Ascending aorta (tissue), 2 donors: ENCODE measurements around the gene SHB. TPM values are rescaled to one million over a fixed set of nuclear protein-coding genes. Genes with fewer than 3 reads are reported as not detected.

ENCODE experiments used
- DNase-seq, 2 donors: peaks; one replicate each; pipeline ENCODE4 v3.0.0-alpha.2; 2019; ENCODE audit warnings: low spot score in 2 of 2
- H3K27ac ChIP-seq, 2 donors: fragments of 200-600 bp; sonication (generic); one replicate each; pipeline ENCODE4 v1.5.1; 2016 to 2017; ENCODE audit warnings: mild to moderate bottlenecking in 1 of 2
- H3K27me3 ChIP-seq: fragments of 200-600 bp; sonication (generic); one replicate; pipeline ENCODE4 v1.5.1; 2017
- H3K36me3 ChIP-seq, 2 donors: fragments of 200-600 bp; sonication (generic); one replicate each; pipeline ENCODE4 v1.5.1; 2016
- H3K4me1 ChIP-seq, 2 donors: fragments of 200-600 bp; sonication (generic); one replicate each; pipeline ENCODE4 v1.5.1; 2016 to 2017; ENCODE audit warnings: mild to moderate bottlenecking in 1 of 2
- H3K4me3 ChIP-seq, 2 donors: fragments of 200-600 bp; sonication (generic); one replicate each; pipeline ENCODE4 v1.5.1; 2016 to 2017; ENCODE audit warnings: mild to moderate bottlenecking in 1 of 2
- H3K9me3 ChIP-seq, 2 donors: fragments of 200-600 bp; sonication (generic); one replicate each; pipeline ENCODE4 v1.5.1; 2016
- intact Hi-C: fragments of 100-400 bp; cut with DNase I; formaldehyde crosslinking; loops from one replicate; pipeline ENCODE4 v1.15.1; 2023
- total RNA-seq: library from RNA; depleted of rRNA; stranded (reverse); fragments of >200 nt; gene quantifications from one replicate; pipeline ENCODE4 v1.1.0, GENCODE V29; 2016
- TF ChIP-seq, protein P1 (sequence below), 3 experiments: fragments of 200-600 bp in 2 of 3; fragments of 450-650 bp in 1 of 3; sonication (generic) in 2 of 3; IDR thresholded peaks; one replicate each; pipeline ENCODE4 v1.5.1; 2016 to 2019; ENCODE audit warnings: antibody characterized with exemption in 3 of 3, mild to moderate bottlenecking in 1 of 3, moderate library complexity in 1 of 3

Gene SHB
- total RNA-seq, 1 donor from 2014 or later: 77.8 TPM

DNA sequence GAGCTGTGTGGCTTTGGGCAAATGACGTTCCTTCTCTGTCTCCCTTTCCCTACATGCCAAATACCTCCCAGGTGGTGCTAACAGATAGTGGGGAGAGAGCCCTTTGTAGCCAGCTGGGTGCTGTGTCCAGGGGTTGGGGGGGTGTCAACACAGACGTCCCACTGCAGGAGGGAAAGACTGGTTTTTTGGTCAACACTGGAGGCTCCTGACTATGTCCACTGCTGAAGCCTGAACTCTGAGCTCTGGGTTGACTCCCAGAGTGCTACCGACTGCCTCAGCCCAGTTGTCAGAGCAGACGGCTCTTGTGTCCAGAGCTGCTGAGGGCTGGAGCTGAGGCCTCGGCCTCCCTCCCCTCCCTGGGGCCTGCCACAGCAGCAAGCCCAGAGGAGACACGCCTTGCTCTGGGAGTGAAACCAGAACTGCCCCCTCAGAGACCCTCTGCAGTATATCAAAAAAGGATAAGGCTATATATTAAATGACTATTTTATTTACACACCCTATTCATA lies 150.3 kb downstream of the SHB start:
- Histone ChIP-seq H3K4me3 (no peak overlapping the region), H3K27me3 (no peaks in the 10 kb centered on the region), H3K4me1 (peaks cover 0 to 2% of the 10 kb centered on the region in 2 donors), H3K27ac (no peak overlapping the region), H3K36me3 (peaks cover 18 to 21% of the 10 kb centered on the region in 2 donors), H3K9me3 (no peaks in the 10 kb centered on the region)
- TF ChIP-seq, protein P1, sequence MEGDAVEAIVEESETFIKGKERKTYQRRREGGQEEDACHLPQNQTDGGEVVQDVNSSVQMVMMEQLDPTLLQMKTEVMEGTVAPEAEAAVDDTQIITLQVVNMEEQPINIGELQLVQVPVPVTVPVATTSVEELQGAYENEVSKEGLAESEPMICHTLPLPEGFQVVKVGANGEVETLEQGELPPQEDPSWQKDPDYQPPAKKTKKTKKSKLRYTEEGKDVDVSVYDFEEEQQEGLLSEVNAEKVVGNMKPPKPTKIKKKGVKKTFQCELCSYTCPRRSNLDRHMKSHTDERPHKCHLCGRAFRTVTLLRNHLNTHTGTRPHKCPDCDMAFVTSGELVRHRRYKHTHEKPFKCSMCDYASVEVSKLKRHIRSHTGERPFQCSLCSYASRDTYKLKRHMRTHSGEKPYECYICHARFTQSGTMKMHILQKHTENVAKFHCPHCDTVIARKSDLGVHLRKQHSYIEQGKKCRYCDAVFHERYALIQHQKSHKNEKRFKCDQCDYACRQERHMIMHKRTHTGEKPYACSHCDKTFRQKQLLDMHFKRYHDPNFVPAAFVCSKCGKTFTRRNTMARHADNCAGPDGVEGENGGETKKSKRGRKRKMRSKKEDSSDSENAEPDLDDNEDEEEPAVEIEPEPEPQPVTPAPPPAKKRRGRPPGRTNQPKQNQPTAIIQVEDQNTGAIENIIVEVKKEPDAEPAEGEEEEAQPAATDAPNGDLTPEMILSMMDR (IDR thresholded peaks at IDR 0.05): no peak
- DNase-seq: no peak
- intact Hi-C loops: no loop called here

DNA sequence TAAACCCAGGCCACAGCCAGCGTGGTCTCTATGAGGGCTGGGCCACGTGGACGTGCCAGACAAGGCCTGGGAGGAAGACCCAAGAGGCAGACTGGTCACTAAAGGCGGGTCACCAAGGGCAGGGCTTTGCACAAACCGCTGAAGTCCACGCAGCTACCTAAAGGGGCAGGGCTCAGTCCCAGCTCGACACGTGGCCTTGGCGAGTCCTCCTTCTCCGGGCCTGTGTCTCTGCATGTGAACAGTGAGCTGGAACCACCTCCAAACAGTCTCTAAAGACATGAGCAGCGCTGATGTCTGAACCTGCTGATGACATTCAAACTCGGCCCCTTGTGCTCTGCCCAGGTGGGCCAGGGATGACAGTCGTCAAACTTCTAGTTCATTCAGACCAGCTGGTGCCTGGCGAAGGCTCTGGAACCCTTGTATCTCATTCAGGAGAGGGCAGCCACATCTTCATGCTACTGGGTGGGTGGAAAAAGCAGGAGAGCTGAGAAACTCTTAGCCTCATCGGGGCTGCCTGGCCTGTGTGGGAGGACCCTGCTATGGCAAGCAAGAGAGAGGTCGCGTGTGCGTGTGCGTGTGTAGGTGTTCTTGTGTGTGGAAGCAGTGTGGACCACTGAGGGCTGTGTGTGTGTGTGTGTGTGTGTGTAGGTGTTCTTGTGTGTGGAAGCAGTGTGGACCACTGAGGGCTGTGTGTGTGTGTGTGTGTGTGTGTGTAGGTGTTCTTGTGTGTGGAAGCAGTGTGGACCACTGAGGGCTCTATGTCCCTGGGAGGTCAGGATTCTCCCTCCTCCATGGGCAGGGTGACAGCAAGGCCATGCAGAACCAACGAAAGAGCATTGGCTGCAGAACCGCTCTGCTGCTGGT lies 151.0 kb downstream of the SHB start:
- TF ChIP-seq, protein P1 (IDR thresholded peaks at IDR 0.05): no peak
- Histone ChIP-seq H3K9me3 (no peaks in the 10 kb centered on the region), H3K36me3 (peaks cover 18 to 21% of the 10 kb centered on the region in 2 donors), H3K27me3 (no peaks in the 10 kb centered on the region), H3K27ac (peak overlapping the region in 1 of 2 donors; percentile 49), H3K4me3 (no peak overlapping the region), H3K4me1 (peaks cover 0 to 2% of the 10 kb centered on the region in 2 donors)
- intact Hi-C loops: no loop called here
- no peak for DNase-seq

DNA sequence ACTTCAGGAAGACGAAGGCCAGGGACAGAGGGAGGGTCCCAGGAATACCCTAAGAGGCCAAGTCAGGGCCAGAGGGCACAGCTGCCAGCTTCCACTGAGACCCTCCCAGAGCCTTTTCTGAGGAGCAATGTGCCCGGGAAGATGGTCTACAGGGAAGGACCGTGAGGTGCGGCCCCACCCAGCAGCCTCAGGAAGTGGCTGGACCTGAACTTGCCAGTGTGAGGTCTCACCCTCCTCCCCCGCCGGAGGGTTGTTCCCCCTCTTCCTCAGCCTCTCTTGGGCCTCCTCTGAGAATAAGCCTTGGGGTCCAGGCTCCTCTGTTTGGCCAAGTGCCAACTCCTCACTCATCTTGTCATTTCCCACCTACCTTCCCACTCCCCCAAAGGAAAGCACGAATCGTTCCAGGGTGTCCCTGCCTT lies 151.7 kb downstream of the SHB start:
- peaks cover 18 to 21% of the 10 kb centered on the region in 2 donors for H3K36me3 ChIP-seq
- no peak overlapping the region for H3K4me3 ChIP-seq
- no peak for DNase-seq
- H3K4me1 ChIP-seq: peaks cover 0 to 2% of the 10 kb centered on the region in 2 donors
- H3K9me3 ChIP-seq: no peaks in the 10 kb centered on the region
- H3K27me3 ChIP-seq: no peaks in the 10 kb centered on the region
- TF ChIP-seq, protein P1 (IDR thresholded peaks at IDR 0.05): no peak
- H3K27ac ChIP-seq: peak overlapping the region in 1 of 2 donors; percentile 49
- intact Hi-C loops: no loop called here

DNA sequence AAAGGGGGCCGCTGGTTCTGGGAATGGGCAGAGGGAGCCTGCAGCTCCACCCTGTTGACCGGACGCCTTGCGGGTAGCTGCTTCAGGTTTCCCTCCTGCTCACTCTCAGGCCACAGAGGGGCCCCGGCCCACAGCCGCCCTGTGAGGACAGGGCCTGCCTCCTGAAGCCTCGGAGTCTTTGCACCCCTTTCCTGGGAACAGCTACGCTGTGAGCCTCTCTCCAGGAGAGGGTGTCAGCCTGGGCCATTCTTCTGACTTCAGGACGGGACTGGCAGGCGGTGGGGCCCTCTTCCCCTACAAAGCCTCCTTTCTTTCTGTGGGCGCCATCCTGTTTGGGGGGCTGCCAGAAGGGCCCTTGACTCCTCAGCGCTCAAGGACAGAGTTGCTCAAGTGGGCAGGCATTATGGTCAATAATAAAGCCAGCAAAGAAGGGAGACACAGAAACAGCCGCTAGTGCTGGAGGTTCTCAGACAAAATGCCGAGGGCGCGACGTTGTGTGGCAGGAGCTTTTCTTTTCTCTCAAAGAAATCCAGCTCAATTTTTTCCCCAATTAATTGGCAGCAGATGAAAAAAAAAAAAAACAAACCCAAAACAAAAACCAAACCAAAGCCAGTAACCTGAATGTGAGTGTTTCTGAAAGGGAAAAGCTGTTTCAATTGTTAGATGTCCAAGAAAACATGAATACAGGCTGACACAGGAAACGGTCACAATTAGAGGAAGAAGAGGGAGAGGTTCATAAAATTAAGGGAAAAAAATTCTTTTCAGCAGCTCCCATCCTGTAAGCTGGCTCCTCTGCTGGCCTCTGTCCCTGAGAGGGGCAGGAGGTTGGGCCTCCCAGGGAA lies 152.3 kb downstream of the SHB start:
- peaks cover 0 to 2% of the 10 kb centered on the region in 2 donors for H3K4me1 ChIP-seq
- peak overlapping the region in 1 of 2 donors; percentile 63 for H3K27ac ChIP-seq
- no peak overlapping the region for H3K4me3 ChIP-seq
- intact Hi-C loops: no loop called here
- peaks cover 18 to 21% of the 10 kb centered on the region in 2 donors for H3K36me3 ChIP-seq
- TF ChIP-seq, protein P1 (IDR thresholded peaks at IDR 0.05): no peak
- DNase-seq: no peak
- H3K27me3 ChIP-seq: no peaks in the 10 kb centered on the region
- H3K9me3 ChIP-seq: no peaks in the 10 kb centered on the region

DNA sequence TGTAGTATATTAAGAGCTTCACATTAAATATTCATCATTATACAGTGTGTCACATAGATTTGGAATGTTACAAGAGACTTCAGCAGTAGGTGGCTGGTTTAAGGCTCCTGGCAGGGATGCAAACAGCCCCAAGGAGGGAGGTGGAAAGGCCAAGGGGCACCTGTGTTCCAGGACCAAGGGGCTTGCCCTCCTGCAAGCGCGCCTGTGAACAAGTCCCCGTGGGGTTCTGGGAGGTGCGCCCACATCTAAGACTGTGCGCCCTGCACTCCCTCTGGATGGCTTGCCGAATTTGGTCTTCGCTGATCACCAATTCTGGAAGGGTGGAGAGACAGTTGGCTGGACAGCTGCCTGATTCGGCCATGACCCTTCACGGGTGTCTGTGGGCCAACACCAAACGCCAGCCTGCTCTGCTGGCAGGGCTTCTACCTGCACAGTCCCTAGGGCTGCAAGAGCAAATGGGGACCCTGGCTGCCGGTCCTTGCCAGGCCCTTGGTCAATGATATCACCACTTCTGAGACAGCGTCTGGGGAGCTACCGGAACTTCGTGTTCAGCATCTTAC lies 153.0 kb downstream of the SHB start:
- no peaks in the 10 kb centered on the region for H3K27me3 ChIP-seq
- H3K9me3 ChIP-seq: no peaks in the 10 kb centered on the region
- intact Hi-C loops: no loop called here
- H3K36me3 ChIP-seq: peaks cover 18 to 21% of the 10 kb centered on the region in 2 donors
- TF ChIP-seq, protein P1 (IDR thresholded peaks at IDR 0.05): no peak
- H3K4me3 ChIP-seq: no peak overlapping the region
- no peaks in the 10 kb centered on the region for H3K4me1 ChIP-seq
- peak overlapping the region in 1 of 2 donors; percentile 63 for H3K27ac ChIP-seq
- no peak for DNase-seq
